ELR (cell line): ENCODE data around the gene PSMB10.
A peak's percentile ranks its signal among the peaks of the same experiment; 100 is the strongest.
"Not testable (repeated sequence)": the region's sequence is repeated elsewhere in the genome, so short reads cannot be mapped to it uniquely, and the experiment has no call there.

Experiments
- DNase-seq: peaks from one replicate; pipeline ENCODE4 v3.0.0-alpha.2; 2015; ENCODE audit warnings: low read depth

Gene PSMB10

DNA sequence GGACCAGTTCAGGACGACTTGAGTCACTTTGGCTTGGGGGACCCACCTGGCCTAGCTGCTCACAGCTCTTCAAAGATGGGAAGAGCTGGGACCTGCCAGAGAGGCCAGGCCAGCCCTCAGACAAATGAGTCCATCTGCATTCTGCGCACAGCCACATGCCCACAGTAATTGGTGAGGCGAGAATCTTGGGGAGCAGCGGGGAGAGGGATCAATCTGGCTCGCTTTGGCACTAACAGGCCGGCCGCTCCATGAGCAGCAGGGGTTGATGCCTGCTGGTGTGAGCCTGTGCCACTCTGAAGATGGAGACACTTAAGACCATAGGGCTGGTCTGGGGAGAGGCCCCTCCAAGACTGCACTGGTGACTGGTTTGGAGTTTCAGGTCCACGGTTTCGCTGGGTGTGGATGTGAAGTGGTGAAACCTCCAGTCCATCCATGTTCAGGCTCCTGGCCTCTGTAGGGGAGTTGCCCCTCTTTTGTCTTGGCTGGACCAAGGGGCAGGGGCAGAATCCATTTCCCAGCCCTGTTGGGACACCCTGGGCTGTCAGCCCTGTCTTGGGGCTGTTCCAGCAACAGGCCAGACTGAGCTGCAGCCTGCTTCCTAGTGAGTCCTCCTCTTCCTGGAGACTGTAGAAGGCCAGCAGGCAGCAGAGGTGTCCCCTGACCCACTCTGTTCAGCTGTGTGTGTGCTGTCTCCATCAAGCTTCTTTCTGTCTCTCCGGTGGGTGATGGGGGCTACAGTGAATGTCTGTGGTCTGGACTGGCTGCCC lies 12.3 kb downstream of the PSMB10 start:
- no peak for DNase-seq

DNA sequence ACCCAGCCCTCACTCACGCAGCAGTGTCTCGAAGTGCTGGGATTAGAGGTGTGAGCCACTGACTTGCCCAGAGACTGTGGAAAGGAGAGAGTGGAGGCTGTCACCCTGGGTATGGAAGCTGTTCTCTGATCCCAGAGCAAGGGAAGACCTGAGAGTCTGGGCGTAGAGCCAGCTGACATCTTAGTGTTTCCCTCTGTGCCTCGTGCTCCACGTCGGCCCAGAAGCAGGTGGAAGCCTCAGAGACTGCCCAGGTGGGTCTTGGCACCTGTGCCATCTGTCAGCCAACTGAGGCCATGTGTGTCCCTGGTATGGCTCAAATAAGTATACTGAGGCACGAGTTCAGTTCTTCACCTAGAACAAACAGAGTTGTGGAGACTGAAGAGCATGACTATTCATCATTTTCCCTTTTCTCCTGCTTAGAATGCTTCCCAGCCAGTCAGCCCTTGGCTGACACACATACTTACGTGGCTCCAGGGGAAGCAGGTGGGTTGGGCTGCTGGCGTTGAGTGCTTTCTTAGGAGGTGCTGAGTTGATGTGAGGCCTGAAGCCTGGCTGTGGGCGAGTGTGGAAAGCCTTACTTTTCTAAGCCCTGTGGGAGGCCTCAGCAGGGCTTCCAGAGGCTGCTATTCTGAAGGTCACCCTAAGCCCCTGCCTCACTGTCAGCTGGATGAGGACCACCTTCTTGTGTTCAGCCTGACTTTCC lies 13.1 kb downstream of the PSMB10 start:
- DNase-seq: no peak

DNA sequence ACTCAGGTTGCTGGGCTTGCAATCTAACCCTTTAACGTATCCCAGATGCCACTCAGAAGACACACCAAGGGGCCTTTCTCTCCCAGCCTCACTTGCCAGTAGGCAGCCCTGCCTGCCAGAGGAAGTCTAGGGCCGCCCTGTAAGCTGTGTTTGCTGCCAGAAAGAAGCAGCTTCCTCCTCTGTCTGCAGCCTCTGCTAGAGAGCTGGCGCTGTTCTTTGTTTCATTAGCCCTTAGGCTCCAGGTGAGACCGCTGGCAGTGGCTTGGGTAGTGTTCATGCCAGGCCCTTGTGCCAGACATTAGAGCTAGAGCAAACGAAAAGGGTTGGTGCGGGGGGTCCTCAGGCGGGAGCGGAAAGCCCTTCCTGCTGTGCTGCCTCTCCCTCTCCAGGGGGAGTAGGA lies 13.9 kb downstream of the PSMB10 start:
- DNase-seq: no peak

DNA sequence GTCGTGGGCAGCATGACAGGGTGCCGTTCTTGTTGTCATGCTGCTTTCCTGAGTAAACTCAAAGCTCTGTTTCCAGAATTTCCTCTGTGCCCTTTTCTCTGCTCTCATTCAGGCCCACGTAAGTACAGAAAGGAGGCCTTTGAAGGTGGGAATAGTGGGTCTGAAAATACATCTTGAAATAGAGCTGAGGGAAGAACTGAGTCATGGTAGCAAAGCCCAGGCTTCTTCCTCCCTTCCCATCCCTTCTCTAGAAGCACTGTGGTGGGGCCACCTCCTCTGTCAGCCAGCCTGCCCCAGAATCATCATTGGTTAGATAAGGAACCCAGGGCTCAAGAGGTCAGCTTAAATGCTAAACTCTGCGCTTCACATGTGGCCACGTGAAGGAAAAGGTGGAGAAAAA lies 14.4 kb downstream of the PSMB10 start:
- DNase-seq: no peak

DNA sequence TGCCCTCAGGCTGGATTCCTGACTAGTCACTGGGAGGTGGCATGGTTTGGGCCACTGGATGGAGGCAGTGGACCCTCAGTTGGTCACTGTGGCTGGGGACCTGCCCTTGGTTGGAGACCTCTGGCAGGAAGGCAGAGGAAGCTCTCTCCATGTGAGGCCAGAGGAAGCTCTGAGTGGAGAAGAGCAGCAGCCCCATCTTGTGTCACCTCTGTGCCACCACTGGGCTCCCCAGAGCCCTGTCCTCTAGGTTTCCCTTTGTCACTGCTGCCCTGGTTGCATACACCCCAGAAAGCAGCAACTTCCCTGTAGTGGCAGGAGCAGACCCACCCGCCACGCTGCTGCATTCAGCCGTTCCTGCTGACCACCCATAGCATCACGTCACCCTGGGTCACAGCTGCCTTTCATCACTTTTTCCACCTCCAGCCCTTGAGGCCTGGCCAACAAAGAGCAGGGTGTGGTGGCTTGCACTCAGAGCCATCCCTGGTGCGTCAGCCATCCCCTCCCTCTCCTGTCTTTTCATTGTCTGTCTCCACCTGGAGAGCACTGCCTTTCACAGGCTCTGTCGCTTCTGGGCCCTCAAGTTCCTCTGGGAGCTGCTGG lies 16.9 kb downstream of the PSMB10 start:
- peak; percentile 42 for DNase-seq

DNA sequence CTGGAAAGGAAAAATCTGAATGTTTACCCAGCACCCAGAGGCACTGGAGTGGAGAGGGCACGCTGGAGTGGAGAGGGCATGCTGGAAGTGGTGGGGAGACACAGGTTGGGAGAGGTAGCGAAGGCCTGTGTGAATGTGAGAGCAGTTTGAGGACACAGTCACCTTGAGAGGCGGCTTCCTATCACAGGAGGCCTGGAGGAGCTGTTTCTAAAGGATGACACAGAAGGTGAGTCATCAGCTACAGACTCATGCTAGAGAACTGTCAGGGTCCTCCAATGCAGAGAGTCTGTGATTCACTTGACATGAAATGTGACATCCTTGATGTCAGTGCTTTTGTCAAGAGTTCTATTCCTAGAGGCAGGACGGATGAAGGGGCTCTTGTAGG lies 18.8 kb downstream of the PSMB10 start:
- DNase-seq: peak; percentile 98

DNA sequence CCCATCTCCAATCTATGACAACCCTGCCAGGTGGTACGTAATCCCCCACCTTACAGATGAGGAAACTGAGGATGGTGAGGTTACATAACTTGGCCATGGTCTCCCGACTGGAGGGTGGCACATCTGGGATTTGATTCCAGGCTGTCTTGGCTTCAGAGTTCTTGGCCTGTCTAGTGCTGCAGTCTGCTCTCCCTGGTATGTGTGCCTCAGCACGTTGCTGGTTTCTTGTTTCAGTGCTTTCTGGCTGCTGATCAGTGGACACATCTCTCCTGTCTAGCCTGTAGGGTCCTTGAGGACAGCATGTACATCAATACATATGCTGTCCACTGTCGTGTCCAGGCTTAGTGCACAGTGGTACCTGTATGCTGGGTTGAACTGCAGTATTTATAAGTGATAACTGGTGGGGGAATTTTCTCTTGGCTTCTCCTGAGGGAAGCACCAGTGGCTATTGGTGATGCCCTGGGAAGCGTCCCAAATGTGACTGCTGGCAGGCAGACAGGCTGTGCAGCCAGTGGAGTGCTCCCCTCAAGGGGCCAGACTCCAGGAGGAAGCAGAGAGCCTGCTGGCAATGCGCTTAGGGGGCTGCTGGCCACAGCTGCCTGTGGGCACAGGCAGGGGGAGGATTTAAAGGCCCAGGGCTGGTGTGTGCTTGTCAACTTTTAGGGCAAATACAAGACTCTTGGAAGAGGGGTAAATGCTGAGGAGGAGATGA lies 19.4 kb downstream of the PSMB10 start:
- DNase-seq: no peak

DNA sequence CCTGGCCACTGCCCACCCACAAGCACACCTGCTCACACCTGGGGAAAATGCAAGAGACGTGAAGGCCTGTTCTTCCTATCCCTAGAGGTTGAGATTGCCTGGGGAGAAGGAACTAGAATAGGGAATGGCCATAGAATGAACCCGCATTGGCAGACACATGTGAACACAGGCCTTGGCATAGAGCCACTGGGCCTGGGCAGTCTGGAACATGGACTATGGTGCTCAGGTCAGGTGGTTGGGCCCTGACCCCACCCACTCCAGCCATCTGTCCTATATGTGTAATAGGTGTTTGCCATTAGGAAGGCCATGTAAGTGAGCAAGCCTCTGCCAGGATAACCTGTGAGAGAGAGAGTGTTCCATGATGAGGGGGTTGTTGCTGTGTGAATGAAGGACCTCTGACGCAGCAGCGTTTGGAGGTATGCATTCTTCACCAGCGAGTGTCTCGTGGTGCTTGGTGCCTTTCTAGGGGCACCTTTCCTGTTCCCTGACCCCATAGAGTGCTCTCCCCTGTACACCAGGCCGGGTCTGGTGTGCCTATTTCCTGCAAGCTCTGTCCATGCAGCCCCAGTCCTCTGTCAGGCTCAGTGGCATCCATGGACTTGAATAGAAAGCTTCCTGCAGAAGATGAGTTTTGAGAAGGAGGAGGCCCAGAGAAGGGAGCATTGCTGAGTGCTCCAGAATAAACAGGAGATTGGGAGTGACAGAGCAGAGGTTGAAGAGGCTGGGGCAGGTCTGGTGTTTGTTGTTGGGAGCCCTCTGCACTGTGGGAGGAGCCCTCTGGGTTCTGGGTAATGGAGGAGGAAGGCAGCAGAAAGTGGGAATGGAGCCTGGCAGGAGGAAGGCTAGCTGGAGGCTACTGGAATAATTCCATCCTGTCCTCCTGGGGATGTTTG lies 20.6 kb downstream of the PSMB10 start:
- peak; percentile 49 for DNase-seq

DNA sequence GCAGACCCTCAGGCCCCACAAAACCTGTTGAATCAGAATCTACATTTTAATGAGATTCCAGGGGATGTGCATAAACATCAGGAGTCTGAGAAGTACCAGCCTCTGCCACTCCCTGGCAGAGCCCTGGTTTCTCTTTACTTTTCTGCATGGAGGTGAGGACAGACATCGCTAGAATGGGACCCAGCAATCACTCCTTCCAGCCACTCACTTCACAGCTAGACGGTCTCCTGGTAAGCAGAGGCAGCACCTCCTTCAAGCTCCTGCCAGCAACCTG lies 21.2 kb downstream of the PSMB10 start:
- DNase-seq: not testable (repeated sequence)

DNA sequence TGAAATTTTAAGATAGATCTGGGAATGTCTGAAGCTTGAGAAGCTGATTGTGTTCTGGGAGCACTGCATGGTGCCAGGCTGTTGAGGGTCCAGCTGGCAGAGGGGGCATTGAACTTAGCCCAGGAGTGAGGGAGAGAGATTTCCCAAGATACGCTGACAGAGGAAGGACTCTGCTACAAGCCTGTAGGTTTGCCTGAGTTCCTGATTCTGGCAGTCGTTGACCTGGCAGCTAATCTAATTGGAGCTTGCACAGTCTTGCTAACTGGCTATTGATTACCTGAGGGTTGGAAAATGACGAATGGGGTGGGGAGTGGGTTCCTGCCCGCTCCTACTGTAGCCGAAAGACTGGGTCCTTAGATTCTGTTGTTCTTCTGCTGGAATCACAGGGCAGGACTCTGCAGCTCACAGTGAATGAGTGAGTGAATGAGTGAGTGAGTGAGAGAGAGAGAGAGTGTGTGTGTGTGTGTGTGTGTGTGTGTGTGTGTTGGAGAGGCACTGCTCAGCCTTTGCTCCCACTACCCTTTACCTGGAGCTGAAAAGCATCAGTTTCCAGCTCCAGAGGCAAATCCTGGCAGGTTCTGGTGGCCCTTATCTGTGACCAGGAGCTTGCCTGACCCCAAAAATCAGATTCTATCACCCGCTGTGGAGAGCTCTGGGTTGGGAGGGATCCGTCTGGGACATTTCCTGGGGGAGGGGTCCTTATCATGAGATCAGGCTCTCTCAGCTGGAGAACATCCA lies 21.7 kb downstream of the PSMB10 start:
- no peak for DNase-seq

DNA sequence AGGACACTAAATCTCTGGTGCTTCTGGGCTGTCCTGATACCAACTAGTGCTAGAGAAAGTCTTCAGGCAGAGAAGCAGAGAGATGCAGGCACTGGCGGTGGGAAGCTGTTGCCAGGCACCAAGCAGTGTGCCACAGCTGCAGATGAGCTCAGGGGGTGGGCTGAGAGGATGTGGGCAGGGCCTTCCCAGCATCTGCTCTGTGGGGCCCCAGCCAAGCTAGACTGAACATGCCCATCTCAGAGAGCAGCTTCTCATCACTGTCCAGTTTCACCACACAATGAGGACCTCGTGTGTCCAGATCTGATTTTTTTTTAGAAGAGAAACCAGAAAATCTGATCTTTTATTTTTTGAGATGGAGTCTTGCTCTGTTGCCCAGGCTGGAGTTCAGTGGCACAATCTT lies 26.5 kb downstream of the PSMB10 start:
- DNase-seq: no peak

DNA sequence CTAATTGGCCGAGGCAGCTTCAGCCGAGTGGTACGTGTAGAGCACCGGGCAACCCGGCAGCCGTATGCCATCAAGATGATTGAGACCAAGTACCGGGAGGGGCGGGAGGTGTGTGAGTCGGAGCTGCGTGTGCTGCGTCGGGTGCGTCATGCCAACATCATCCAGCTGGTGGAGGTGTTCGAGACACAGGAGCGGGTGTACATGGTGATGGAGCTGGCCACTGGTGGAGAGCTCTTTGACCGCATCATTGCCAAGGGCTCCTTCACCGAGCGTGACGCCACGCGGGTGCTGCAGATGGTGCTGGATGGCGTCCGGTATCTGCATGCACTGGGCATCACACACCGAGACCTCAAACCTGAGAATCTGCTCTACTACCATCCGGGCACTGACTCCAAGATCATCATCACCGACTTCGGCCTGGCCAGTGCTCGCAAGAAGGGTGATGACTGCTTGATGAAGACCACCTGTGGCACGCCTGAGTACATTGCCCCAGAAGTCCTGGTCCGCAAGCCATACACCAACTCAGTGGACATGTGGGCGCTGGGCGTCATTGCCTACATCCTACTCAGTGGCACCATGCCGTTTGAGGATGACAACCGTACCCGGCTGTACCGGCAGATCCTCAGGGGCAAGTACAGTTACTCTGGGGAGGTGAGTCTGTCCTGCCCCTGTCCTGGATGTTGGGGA lies 27.5 kb downstream of the PSMB10 start:
- DNase-seq: no peak

DNA sequence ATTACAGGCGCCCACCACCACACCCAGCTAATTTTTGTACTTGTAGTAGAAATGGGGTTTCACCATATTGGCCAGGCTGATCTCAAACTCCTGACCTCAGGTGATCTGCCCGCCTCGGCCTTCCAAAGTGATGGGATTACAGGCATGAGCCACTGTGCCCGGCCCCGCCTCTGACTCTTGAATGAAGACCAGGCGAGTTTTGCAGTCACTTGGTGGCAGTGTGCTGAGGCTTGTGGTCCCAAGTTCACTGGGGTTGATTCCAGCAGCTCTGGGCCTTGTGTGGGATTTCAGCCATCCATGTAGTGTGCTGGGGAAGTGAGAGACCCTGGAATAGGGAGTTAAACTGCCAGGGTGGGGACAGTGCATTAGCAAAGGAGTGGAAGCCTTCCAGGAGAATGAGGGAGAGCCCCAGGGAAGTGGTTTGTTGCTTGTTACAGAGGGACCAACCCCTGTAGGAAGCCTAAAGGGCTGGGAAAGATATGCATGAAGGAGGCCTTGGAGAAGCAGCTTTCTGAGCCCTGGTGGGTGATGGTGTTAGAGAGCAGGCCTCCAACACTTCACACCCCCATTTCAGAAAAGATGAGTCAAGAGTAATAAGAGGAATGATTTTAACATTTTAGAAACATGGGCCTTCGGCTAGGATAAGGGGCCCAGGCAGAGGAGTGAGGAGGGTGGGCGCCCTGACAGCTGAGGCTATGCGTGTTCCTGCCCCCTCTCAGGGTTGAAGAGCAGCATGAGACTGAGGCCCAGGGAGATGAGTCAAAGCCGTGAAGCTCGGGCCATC lies 29.1 kb downstream of the PSMB10 start:
- DNase-seq: no peak

DNA sequence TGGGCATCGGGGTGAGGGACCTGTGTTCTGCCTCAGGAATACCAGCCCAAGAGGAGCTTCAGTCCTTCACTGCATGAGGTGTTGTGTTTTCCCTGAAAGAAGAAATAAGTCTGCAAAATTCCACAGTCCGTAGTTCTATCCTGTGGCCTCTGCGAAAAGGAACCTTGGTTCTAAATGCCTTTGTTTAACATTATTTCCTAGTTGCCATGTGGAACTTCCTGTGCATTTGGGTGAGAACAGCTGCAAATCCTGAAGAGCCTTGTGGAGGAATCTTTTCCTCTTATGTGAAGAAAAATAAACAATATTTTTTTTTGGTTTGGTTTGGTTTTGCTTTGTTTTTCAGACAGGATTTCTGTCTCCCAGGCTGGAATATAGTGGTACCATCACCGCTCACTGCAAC lies 33.8 kb downstream of the PSMB10 start:
- DNase-seq: no peak

DNA sequence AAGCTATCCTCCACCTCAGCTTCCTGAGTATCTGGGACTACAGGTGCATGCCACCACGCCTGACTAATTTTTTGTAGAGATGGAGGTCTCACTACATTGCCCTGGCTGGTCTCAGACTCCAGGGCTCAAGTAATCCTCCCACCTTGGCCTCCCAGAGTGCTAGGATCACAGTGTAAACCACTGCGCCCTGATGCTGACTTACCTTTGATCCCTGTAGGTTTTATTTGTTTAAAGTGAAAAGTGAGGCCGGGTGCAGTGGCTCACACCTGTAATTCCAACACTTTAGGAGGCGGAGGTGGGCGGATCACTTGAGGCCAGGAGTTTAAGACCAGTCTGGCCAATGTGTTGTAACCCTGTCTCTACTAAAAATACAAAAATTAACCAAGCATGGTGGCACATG lies 34.9 kb downstream of the PSMB10 start:
- no peak for DNase-seq

DNA sequence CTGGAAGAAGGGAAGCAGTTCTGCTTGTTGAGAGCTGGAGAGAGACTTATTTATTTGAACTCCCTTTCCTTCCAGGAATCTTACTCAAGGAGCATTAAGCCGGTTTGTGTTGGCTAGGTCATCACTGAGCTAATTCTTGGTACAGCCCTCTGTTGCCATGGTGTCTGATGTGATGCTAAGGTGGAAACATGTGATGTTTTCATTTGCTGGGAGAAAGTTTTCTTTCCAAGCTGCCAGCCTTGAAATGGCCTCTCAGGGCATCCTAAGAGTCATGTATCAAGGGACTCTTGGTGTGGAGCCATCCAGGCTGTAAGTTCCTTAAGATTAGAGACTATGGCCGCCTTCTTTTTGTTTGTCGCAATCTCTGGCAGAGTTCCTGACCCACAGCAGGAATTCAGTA lies 39.4 kb downstream of the PSMB10 start:
- DNase-seq: no peak

DNA sequence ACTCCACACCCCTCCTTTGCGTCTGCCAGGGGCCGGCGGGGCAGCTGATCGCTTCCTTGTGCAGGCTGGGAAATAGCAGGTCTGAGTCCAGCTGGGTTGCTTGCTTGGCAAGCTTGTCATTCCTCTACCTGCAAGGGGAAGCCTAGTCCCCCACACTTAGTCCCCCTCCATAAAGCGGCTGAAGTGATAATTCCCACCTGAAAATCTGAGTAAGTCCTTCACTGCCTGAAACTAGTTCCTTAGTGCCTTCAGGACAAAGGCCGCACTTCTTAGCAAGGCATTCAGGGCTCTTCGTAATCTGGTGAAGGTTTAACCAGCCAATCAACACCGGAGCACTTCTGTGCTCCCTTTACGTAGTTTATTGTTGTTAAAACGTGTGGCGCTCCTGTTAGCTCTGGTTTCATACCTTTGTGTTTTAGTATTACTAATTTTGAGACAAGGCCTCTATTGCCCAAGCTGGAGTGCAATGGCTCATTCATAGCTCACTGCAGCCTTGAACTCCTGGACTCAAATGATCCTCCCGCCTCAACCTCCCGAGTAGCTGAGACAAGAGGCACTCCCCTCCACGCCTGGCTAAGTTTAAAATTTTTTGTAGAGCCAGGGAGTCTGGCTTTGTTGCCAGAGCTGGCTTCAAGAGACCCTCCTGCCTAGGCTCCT lies 42.8 kb downstream of the PSMB10 start:
- DNase-seq: peak; percentile 53

DNA sequence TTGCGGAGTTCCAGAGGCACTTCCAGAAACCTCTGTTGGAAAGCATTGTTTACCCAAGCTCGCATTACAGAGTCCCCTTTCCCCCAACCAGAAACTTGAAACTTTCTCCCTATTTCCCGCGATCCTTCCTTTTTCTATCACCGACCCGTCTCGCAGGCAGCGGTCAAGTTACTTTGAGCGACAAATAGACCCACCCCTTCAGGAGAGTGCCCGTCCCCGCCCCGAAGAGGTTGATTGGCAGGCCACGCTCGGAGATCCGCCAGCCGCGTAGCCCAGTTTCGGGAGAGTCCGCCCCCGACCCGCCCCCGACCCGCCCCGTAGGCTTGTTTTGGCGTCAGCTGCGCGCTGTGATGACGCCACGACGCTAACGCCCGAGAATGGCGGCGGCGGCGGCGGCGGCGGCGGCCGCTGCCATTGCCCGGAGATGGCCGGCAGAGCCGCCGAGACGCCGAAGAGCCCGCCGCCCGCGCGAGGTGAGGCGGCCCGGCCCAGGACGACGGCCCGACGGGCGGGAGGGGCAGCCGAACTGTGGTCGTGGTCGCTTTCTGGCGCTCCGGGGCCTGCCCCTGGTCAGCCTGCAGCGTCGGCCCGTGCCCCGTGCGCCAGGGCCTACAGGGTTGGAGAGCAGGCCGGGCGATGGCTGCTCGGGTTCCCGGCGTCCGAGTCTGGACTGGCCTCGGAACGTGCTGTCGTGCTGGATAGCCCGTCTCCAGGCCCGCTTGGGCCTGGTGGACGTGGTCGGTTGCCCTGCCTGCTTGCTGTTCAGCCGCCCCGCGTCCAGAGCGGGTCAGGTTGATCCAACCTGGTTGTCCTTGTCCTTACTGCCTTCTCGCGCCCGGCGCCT lies 43.5 kb downstream of the PSMB10 start, which contains the start of gene PSKH1:
TSS of gene PSKH1 (plus strand) at position 356 of the 844 bp plus-strand sequence. CDS start 15,496 bp downstream, outside the sequence.
- DNase-seq: peak; percentile 97
